Lower lobe of right lung (tissue), 2 donors: ENCODE results near the gene FAM98A. TPM values are rescaled to one million over a fixed set of nuclear protein-coding genes. Genes with fewer than 3 reads are reported as not detected.

ENCODE experiments used
- ATAC-seq, 2 donors: fragments of 200-7000 bp; cut with Tn5 transposase; one replicate each; pipeline ENCODE4 v1.9.1; 2020 to 2022; ENCODE audit warnings: mild to moderate bottlenecking in 2 of 2, moderate library complexity in 2 of 2
- DNase-seq: peaks from one replicate; pipeline ENCODE4 v3.0.0-alpha.2; 2020
- H3K27ac ChIP-seq: fragments of 200-600 bp; one replicate; pipeline ENCODE4 v1.8.0; 2022
- H3K27me3 ChIP-seq: fragments of 200-600 bp; one replicate; pipeline ENCODE4 v1.8.0; 2022; ENCODE audit warnings: low read depth
- H3K36me3 ChIP-seq: fragments of 200-600 bp; one replicate; pipeline ENCODE4 v1.8.0; 2022; ENCODE audit warnings: mild to moderate bottlenecking
- H3K4me1 ChIP-seq: fragments of 200-600 bp; one replicate; pipeline ENCODE4 v1.8.0; 2022
- H3K4me3 ChIP-seq: fragments of 200-600 bp; one replicate; pipeline ENCODE4 v1.8.0; 2022; ENCODE audit warnings: mild to moderate bottlenecking
- H3K9me3 ChIP-seq: fragments of 200-600 bp; one replicate; pipeline ENCODE4 v1.8.0; 2022
- intact Hi-C: fragments of 100-400 bp; cut with DNase I; formaldehyde crosslinking; loops from one replicate; pipeline ENCODE4 v1.11.0; 2022
- total RNA-seq: library from RNA; stranded (reverse); fragmentation: NEBNext Ultra II Directional; extraction: Animal tissue kit (Norgen Biotek cat#: 25700); gene quantifications from one replicate; pipeline ENCODE4 v1.2.1, GENCODE V29; 2021
- TF ChIP-seq, protein P1 (sequence below): fragments of 200-600 bp; IDR thresholded peaks from one replicate; pipeline ENCODE4 v1.8.0; 2022; ENCODE audit warnings: antibody characterized with exemption, mild to moderate bottlenecking
- donor health status: DM: no; HTN: yes; CAD: no; lungs with severe emphysema.

The FAM98A gene
- total RNA-seq, 1 donor from 2014 or later: 40.4 TPM

DNA sequence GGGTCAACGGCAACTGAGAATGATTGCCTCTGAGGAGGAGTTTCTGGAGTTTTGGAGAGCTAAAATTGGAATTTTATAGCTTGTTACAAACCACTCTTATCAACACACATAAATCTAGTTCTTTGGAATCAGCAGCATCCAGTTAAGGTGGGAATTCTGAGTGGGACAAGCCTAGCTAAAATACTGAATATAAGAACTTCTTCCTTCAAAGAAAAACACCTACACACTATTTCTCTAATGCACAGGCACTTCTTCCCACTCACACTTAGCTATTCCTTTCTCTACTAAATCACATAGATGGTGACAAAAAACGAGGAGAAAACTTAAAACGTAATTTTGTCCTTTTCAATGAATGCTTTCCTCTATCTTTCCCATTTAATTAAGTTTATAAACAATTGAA lies 43.4 kb downstream of the FAM98A start:
- DNase-seq (no peak), ATAC-seq (no peak)
- TF ChIP-seq, protein P1, sequence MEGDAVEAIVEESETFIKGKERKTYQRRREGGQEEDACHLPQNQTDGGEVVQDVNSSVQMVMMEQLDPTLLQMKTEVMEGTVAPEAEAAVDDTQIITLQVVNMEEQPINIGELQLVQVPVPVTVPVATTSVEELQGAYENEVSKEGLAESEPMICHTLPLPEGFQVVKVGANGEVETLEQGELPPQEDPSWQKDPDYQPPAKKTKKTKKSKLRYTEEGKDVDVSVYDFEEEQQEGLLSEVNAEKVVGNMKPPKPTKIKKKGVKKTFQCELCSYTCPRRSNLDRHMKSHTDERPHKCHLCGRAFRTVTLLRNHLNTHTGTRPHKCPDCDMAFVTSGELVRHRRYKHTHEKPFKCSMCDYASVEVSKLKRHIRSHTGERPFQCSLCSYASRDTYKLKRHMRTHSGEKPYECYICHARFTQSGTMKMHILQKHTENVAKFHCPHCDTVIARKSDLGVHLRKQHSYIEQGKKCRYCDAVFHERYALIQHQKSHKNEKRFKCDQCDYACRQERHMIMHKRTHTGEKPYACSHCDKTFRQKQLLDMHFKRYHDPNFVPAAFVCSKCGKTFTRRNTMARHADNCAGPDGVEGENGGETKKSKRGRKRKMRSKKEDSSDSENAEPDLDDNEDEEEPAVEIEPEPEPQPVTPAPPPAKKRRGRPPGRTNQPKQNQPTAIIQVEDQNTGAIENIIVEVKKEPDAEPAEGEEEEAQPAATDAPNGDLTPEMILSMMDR: no peak
- Histone ChIP-seq H3K9me3 (no peaks in the 10 kb centered on the region), H3K4me3 (no peak overlapping the region), H3K27me3 (no peaks in the 10 kb centered on the region), H3K36me3 (no peaks in the 10 kb centered on the region), H3K4me1 (peaks cover 20% of the 10 kb centered on the region), H3K27ac (peak overlapping the region; percentile 62)
- intact Hi-C loops: no loop called here

DNA sequence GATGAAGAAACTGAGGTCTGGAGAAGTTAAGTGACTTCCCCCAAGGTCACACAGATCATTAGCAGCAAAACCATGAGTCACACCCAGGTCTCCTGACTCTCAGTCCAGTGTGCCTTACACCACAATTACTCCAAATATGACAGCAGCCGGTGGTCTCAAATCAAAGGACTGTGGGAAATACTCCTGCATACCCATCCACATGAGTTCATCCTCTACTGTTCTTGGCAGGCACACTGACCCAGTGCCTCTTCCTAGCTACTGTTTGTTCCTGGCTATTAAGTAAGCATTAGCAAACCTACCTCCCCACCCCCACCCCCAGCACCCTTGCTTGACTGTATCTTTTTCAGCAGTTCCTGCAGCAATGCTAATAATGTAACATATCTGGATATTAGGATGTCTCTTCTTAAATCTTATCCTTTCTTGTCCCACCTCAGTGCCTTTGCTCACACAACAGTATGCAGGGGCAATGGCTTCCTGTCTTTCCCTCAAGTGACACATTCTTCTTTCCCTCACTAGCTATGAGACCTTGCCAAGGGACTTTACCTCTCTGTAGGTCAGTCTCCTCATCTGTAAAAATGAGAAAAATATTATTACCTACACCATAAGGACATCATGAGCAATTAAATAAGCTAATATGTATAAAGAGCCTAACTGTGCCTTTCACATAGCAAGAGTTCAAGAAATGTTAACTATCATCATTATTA lies 46.2 kb downstream of the FAM98A start:
- ATAC-seq (peak in 1 of 2 donors; percentile 23), DNase-seq (no peak)
- H3K4me1 ChIP-seq: peaks cover 20% of the 10 kb centered on the region
- H3K27me3 ChIP-seq: no peaks in the 10 kb centered on the region
- H3K27ac ChIP-seq: no peak overlapping the region
- H3K9me3 ChIP-seq: no peaks in the 10 kb centered on the region
- intact Hi-C loops: no loop called here
- TF ChIP-seq, protein P1: no peak
- no peak overlapping the region for H3K4me3 ChIP-seq
- H3K36me3 ChIP-seq: peaks cover 4% of the 10 kb centered on the region

DNA sequence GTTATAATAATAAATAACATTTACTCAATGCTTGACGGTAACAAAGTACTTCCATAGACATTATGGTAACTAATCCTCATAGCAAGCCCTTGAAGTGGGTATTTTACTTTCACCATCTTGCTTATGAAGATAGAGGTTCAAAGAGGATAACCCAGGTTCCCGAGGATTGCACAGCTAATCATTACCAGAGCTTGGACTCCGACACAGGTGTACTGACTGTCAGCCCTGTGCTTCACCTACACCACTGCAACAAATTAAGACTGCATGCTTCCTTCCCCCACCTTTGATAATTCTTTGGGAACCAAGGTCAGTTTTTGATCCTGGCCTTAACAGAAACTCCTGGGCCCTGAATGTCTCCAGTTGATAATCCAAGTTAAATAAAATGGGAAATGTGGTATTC lies 48.9 kb downstream of the FAM98A start:
- DNase-seq (no peak), ATAC-seq (no peak)
- no peak overlapping the region for H3K27ac ChIP-seq
- H3K36me3 ChIP-seq: peaks cover 4% of the 10 kb centered on the region
- H3K27me3 ChIP-seq: no peaks in the 10 kb centered on the region
- H3K4me1 ChIP-seq: peaks cover 20% of the 10 kb centered on the region
- no peak overlapping the region for H3K4me3 ChIP-seq
- TF ChIP-seq, protein P1: no peak
- intact Hi-C loops: no loop called here
- H3K9me3 ChIP-seq: no peaks in the 10 kb centered on the region

DNA sequence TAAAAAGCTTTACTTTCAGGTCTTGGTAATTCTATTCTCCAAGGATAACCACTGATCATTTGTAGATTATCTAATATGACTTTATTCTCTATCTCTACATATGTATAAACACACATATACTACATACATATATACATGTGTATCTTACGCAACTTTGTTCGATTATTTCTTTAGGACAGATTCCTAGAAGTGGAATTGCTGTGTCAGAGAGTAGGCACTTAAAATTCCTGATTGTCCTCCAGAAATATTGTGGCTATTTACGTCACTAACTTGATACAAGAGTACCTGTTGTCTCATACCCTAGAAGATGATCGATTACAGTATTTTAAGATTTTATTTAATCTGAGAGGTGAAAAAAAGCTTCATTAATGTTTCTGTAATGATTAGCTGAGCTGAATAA lies 57.9 kb downstream of the FAM98A start:
- no peak for DNase-seq
- intact Hi-C loops: no loop called here

DNA sequence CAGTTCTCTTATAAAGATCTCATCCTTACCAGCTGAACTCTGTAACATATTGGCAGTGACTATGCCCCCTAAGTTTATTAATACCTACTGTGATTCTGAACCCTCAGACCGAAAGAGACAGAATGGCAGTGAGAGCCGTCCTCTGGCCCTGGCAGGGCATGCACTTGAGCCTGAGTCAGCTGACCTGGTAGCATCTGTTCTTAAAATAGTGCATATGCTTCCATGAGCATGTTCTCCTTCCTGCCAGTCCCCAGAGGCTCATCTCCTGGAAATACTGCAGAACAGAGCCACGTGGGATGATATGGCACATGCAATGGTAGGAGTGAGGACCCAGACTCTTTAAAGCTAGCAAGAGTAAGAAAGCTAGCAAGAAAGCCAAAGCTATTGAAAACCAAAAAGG lies 63.7 kb downstream of the FAM98A start:
- TF ChIP-seq, protein P1: no peak
- DNase-seq (no peak), ATAC-seq (no peak)
- intact Hi-C loops: no loop called here
- H3K4me1 ChIP-seq: no peaks in the 10 kb centered on the region
- H3K9me3 ChIP-seq: no peaks in the 10 kb centered on the region
- no peaks in the 10 kb centered on the region for H3K27me3 ChIP-seq
- H3K27ac ChIP-seq: no peak overlapping the region
- H3K36me3 ChIP-seq: no peaks in the 10 kb centered on the region
- H3K4me3 ChIP-seq: no peak overlapping the region

More for the DNA sequence above, 57.9 kb downstream of the FAM98A start:
- no peaks in the 10 kb centered on the region for H3K9me3 ChIP-seq
- H3K4me1 ChIP-seq: no peaks in the 10 kb centered on the region
- no peak overlapping the region for H3K4me3 ChIP-seq
- no peak overlapping the region for H3K27ac ChIP-seq
- TF ChIP-seq, protein P1: no peak
- no peak for ATAC-seq
- no peaks in the 10 kb centered on the region for H3K27me3 ChIP-seq
- H3K36me3 ChIP-seq: no peaks in the 10 kb centered on the region

Other genes starting within 250 kb of the FAM98A start
- gene RASGRP3, start 122.7 kb downstream of the FAM98A start, total RNA-seq: 13.7 TPM